Keratinocyte (primary cell): Measurements from ENCODE around the gene ODF2L. TPM values are rescaled to one million over a fixed set of nuclear protein-coding genes. Genes with fewer than 3 reads are reported as not detected.

ENCODE experiments used
- DNase-seq: peaks from one replicate; pipeline ENCODE4 v3.0.0-alpha.2; 2011; ENCODE audit warnings: low read depth, missing footprints, low spot score
- FAIRE-seq: peaks from 2 replicates; lab custom pipeline; 2011; peaks lifted over from hg19 to GRCh38; lab: Jason Lieb, UNC
- H2AFZ ChIP-seq: 2 replicates; pipeline ENCODE4 v1.6.0; 2012; ENCODE audit warnings: low read length, control low read depth, inconsistent platforms; ENCODE audit not compliant: control insufficient read depth
- H3K27ac ChIP-seq: 2 replicates; pipeline ENCODE4 v1.5.1; 2011; ENCODE audit warnings: low read length; ENCODE audit not compliant: control insufficient read depth, insufficient read depth
- H3K27me3 ChIP-seq: 3 replicates; pipeline ENCODE4 v1.6.0; 2011; ENCODE audit warnings: low read length; ENCODE audit not compliant: control insufficient read depth, insufficient read depth; ENCODE audit errors: extremely low read depth
- H3K36me3 ChIP-seq, 2 experiments: 2 replicates in 1 of 2; 3 replicates in 1 of 2; pipeline ENCODE4 v1.5.1; 2011; ENCODE audit warnings: low read length in 2 of 2, mild to moderate bottlenecking in 1 of 2; ENCODE audit not compliant: control insufficient read depth in 2 of 2, insufficient read depth in 2 of 2; ENCODE audit errors: extremely low read depth in 1 of 2
- H3K4me1 ChIP-seq: 3 replicates; pipeline ENCODE4 v1.5.1; 2011; ENCODE audit warnings: low read length; ENCODE audit not compliant: control insufficient read depth, insufficient read depth; ENCODE audit errors: extremely low read depth
- H3K4me2 ChIP-seq: 3 replicates; pipeline ENCODE4 v1.6.0; 2011; ENCODE audit warnings: low read depth, low read length; ENCODE audit not compliant: control insufficient read depth, insufficient read depth; ENCODE audit errors: extremely low read depth
- H3K4me3 ChIP-seq, 3 experiments: fragments of 200-600 bp in 1 of 3; sonication (generic) in 1 of 3; 2 replicates in 2 of 3; 3 replicates in 1 of 3; pipeline ENCODE4 v1.5.1; 2011 to 2016; ENCODE audit warnings: low read length in 3 of 3, mild to moderate bottlenecking in 3 of 3, control low read depth in 2 of 3, inconsistent platforms in 1 of 3, low read depth in 1 of 3, mixed read lengths in 1 of 3, mixed run types in 1 of 3, moderate library complexity in 1 of 3; ENCODE audit not compliant: control insufficient read depth in 2 of 3, insufficient read depth in 2 of 3; ENCODE audit errors: extremely low read depth in 1 of 3
- H3K79me2 ChIP-seq: 2 replicates; pipeline ENCODE4 v1.6.0; 2012; ENCODE audit warnings: low read length; ENCODE audit not compliant: control insufficient read depth, insufficient read depth
- H3K9ac ChIP-seq: 3 replicates; pipeline ENCODE4 v1.6.0; 2011; ENCODE audit warnings: low read length; ENCODE audit not compliant: control insufficient read depth, insufficient read depth; ENCODE audit errors: extremely low read depth
- H3K9me1 ChIP-seq: 3 replicates; pipeline ENCODE4 v1.6.0; 2011; ENCODE audit warnings: low read length; ENCODE audit not compliant: control insufficient read depth, insufficient read depth; ENCODE audit errors: extremely low read depth
- H3K9me3 ChIP-seq: 2 replicates; pipeline ENCODE4 v1.5.1; 2012; ENCODE audit warnings: low read depth, low read length; ENCODE audit not compliant: control insufficient read depth
- H4K20me1 ChIP-seq: 3 replicates; pipeline ENCODE4 v1.6.0; 2011; ENCODE audit warnings: low read length; ENCODE audit not compliant: control insufficient read depth, insufficient read depth; ENCODE audit errors: extremely low read depth
- CTCF ChIP-seq, 3 experiments: IDR thresholded peaks in 1 of 3; conservative IDR thresholded peaks in 1 of 3; optimal IDR thresholded peaks in 1 of 3; 2 replicates in 2 of 3; 3 replicates in 1 of 3; pipeline versions ENCODE3 to v1.5.1; 2011; ENCODE audit warnings: low read length in 3 of 3, mild to moderate bottlenecking in 3 of 3, moderate library complexity in 2 of 3, control low read depth in 1 of 3, inconsistent platforms in 1 of 3; ENCODE audit not compliant: insufficient read depth in 2 of 3; ENCODE audit errors: extremely low read depth in 1 of 3
- EZH2 ChIP-seq: IDR thresholded peaks from one replicate; pipeline ENCODE4 v1.6.1; 2012; ENCODE audit warnings: inconsistent platforms, mild to moderate bottlenecking, low read length, moderate library complexity
- dilution Hi-C: fragments of 300-500 bp; cut with MboI; formaldehyde crosslinking; loops from one replicate; pipeline ENCODE4 v1.7.0; 2020; ENCODE audit warnings: low sequenced_read_pairs; ENCODE audit not compliant: extremely low pct_ligation_motif_present
- polyA plus RNA-seq, 5 experiments: library from polyadenylated mRNA; depleted of rRNA in 3 of 5; stranded (reverse) in 3 of 5; stranded (forward) in 1 of 5; unstranded in 1 of 5; fragments of >200 nt; gene quantifications; 1 replicate in 1 of 5; 2 replicates in 3 of 5; 3 replicates in 1 of 5; pipeline versions ENCODE4 v1.2.1 to v1.2.3, GENCODE V29; 2011 to 2012; ENCODE audit warnings: missing spikeins in 2 of 5, low read depth in 1 of 5, low replicate concordance in 1 of 5

The ODF2L gene
- polyA plus RNA-seq, 1 donor (not counting 4 experiments of a cell fraction or from before 2014, with no cell fraction given), result 22.0 TPM

GRCh38 chr1:86346388-86346787 is 49.7 kb downstream of the ODF2L start:
- Histone ChIP-seq H3K9ac (no peak overlapping the region), H3K4me2 (no peak overlapping the region), H3K9me3 (no peaks in the 10 kb centered on the region), H3K4me1 (no peaks in the 10 kb centered on the region), H3K79me2 (no peaks in the 10 kb centered on the region), H3K4me3 (no peak overlapping the region), H3K36me3 (no peaks in the 10 kb centered on the region), H2AFZ (no peak overlapping the region), H3K27me3 (no peaks in the 10 kb centered on the region), H3K9me1 (no peaks in the 10 kb centered on the region), H3K27ac (no peak overlapping the region), H4K20me1 (no peaks in the 10 kb centered on the region)
- FAIRE-seq (no peak), DNase-seq (no peak)
- TF ChIP-seq CTCF (optimal IDR thresholded peaks at IDR 0.05 in 1 of 3, IDR thresholded peaks at IDR 0.05 in 1 of 3, conservative IDR thresholded peaks at IDR 0.05 in 1 of 3; ENCODE audit: extremely low read depth in 1 of 3, insufficient read depth in 2 of 3, low read length in 3 of 3) (no peak), EZH2 (no peak)
- dilution Hi-C loops, result no loop called here

- Histone ChIP-seq H3K9me1 (no peaks in the 10 kb centered on the region), H2AFZ (no peak overlapping the region), H4K20me1 (no peaks in the 10 kb centered on the region), H3K4me3 (no peak overlapping the region), H3K36me3 (no peaks in the 10 kb centered on the region), H3K9ac (no peak overlapping the region), H3K27ac (no peak overlapping the region), H3K4me2 (no peak overlapping the region), H3K79me2 (no peaks in the 10 kb centered on the region), H3K27me3 (no peaks in the 10 kb centered on the region), H3K4me1 (no peaks in the 10 kb centered on the region), H3K9me3 (no peaks in the 10 kb centered on the region)
- TF ChIP-seq EZH2 (no peak), CTCF (optimal IDR thresholded peaks at IDR 0.05 in 1 of 3, IDR thresholded peaks at IDR 0.05 in 1 of 3, conservative IDR thresholded peaks at IDR 0.05 in 1 of 3; ENCODE audit: extremely low read depth in 1 of 3, insufficient read depth in 2 of 3, low read length in 3 of 3) (no peak)
- no peak for FAIRE-seq
- DNase-seq, result no peak
- dilution Hi-C loops, result no loop called here
Observed at GRCh38 chr1:86345042-86345441, 51.1 kb downstream of the ODF2L start.
